SK-N-SH (cell line): Measurements from ENCODE around the gene HECTD4. TPM values are rescaled to one million over a fixed set of nuclear protein-coding genes. Genes with fewer than 3 reads are reported as not detected.

ENCODE experiments used
- CTCF ChIA-PET: fragments of 300-600, 350-600 bp; formaldehyde crosslinking; extraction: SDS; loops from one replicate; lab custom pipeline; 2021; lab: Yijun Ruan, JAX
- POLR2A ChIA-PET: fragments of 350-600 bp; sonication (Branson Sonifier 250); formaldehyde crosslinking; extraction: SDS; loops from one replicate; lab custom pipeline; 2020; ENCODE audit warnings: antibody characterized with exemption, inconsistent platforms; lab: Yijun Ruan, JAX
- DNase-seq: peaks from one replicate; pipeline ENCODE4 v3.0.0; 2012
- H2AFZ ChIP-seq: fragments of 200-600 bp; sonication (generic); 2 replicates; pipeline ENCODE4 v1.8.1; 2016; ENCODE audit warnings: antibody characterized with exemption, mild to moderate bottlenecking, low read depth
- H3F3A ChIP-seq: fragments of 200-600 bp; sonication (generic); replicated peaks from 2 replicates; pipeline ENCODE3; 2016; ENCODE audit warnings: antibody characterized with exemption, mild to moderate bottlenecking; ENCODE audit not compliant: insufficient read depth
- H3K27ac ChIP-seq, 2 experiments: fragments of 200-500 bp in 1 of 2; fragments of 200-600 bp in 1 of 2; sonication (Bioruptor generic) in 1 of 2; sonication (generic), shearing (Covaris generic) in 1 of 2; 2 replicates each; pipeline versions ENCODE4 v1.5.1 to v1.6.1; 2014 to 2016; ENCODE audit warnings: low read depth in 2 of 2, inconsistent platforms in 1 of 2, low read length in 1 of 2, mild to moderate bottlenecking in 1 of 2, mixed read lengths in 1 of 2
- H3K27me3 ChIP-seq: fragments of 200-600 bp; sonication (generic), shearing (Covaris generic); 2 replicates; pipeline ENCODE4 v1.6.1; 2016; ENCODE audit warnings: mixed run types; ENCODE audit not compliant: insufficient read depth
- H3K36me3 ChIP-seq, 2 experiments: fragments of 200-500 bp in 1 of 2; fragments of 200-600 bp in 1 of 2; sonication (Bioruptor generic) in 1 of 2; sonication (generic) in 1 of 2; replicated peaks in 1 of 2; 2 replicates each; pipeline versions ENCODE3 to v1.5.1; 2014 to 2016; ENCODE audit warnings: low read length in 1 of 2, mild to moderate bottlenecking in 1 of 2; ENCODE audit not compliant: insufficient read depth in 2 of 2, control insufficient read depth in 1 of 2
- H3K4me1 ChIP-seq, 2 experiments: fragments of 200-500 bp in 1 of 2; fragments of 200-600 bp in 1 of 2; sonication (Bioruptor generic) in 1 of 2; sonication (generic), shearing (Covaris generic) in 1 of 2; 2 replicates each; pipeline versions ENCODE4 v1.5.1 to v1.6.1; 2014 to 2016; ENCODE audit warnings: low read depth in 1 of 2, low read length in 1 of 2, mixed run types in 1 of 2; ENCODE audit not compliant: insufficient read depth in 2 of 2, control insufficient read depth in 1 of 2
- H3K4me2 ChIP-seq: fragments of 200-600 bp; sonication (generic), shearing (Covaris generic); 2 replicates; pipeline ENCODE4 v1.6.1; 2017; ENCODE audit warnings: mixed run types
- H3K4me3 ChIP-seq, 2 experiments: fragments of 200-500 bp in 1 of 2; fragments of 200-600 bp in 1 of 2; sonication (Bioruptor generic) in 1 of 2; sonication (generic), shearing (Covaris generic) in 1 of 2; 2 replicates each; pipeline versions ENCODE4 v1.5.1 to v1.8.1; 2014 to 2016; ENCODE audit warnings: low read depth in 2 of 2, inconsistent platforms in 1 of 2, low read length in 1 of 2, mild to moderate bottlenecking in 1 of 2, mixed read lengths in 1 of 2, moderate library complexity in 1 of 2
- H3K79me2 ChIP-seq: fragments of 200-600 bp; sonication (generic); 2 replicates; pipeline ENCODE4 v1.8.1; 2017; ENCODE audit warnings: mild to moderate bottlenecking; ENCODE audit not compliant: insufficient read depth
- H3K9ac ChIP-seq: fragments of 200-600 bp; sonication (generic); 2 replicates; pipeline ENCODE4 v1.6.1; 2017; ENCODE audit warnings: mixed run types
- H3K9me2 ChIP-seq: fragments of 200-600 bp; sonication (generic); 2 replicates; pipeline ENCODE4 v1.6.1; 2017; ENCODE audit warnings: mixed run types
- H3K9me3 ChIP-seq: fragments of 200-600 bp; sonication (generic); 2 replicates; pipeline ENCODE4 v1.6.1; 2017; ENCODE audit warnings: mixed run types, mild to moderate bottlenecking, moderate library complexity
- H4K20me1 ChIP-seq: fragments of 200-600 bp; sonication (generic); 2 replicates; pipeline ENCODE4 v1.6.1; 2017; ENCODE audit warnings: mild to moderate bottlenecking, mixed run types; ENCODE audit not compliant: insufficient read depth
- CHD2 ChIP-seq: fragments of 150-350 bp; IDR thresholded peaks from 2 replicates; pipeline ENCODE4 v1.6.1; 2018; ENCODE audit warnings: low read length; ENCODE audit not compliant: partially characterized antibody
- EZH2phosphoT487 ChIP-seq: fragments of 200-600 bp; sonication (generic); IDR thresholded peaks from 2 replicates; pipeline ENCODE4 v1.6.1; 2017; ENCODE audit warnings: low read depth, mixed run types, mild to moderate bottlenecking, antibody characterized with exemption, moderate library complexity, borderline replicate concordance
- GABPA ChIP-seq: IDR thresholded peaks from 2 replicates; pipeline ENCODE4 v1.4.0; 2012; ENCODE audit warnings: low read depth, mild to moderate bottlenecking
- GATA2 ChIP-seq: sonication (generic); formaldehyde crosslinking; IDR thresholded peaks from 2 replicates; pipeline ENCODE4 v1.5.0; 2020; ENCODE audit warnings: mild to moderate bottlenecking, missing genetic modification reagents
- MEF2A ChIP-seq: IDR thresholded peaks from 2 replicates; pipeline ENCODE4 v1.4.0; 2012; ENCODE audit warnings: low read depth, borderline replicate concordance
- NFIC ChIP-seq: IDR thresholded peaks from 2 replicates; pipeline ENCODE4 v1.4.0; 2012; ENCODE audit warnings: borderline replicate concordance
- NRF1 ChIP-seq: IDR thresholded peaks from 2 replicates; pipeline ENCODE4 v1.6.1; 2012; ENCODE audit warnings: low read depth, mild to moderate bottlenecking, low read length
- RAD21 ChIP-seq: IDR thresholded peaks from 2 replicates; pipeline ENCODE4 v1.6.1; 2012; ENCODE audit warnings: mild to moderate bottlenecking, low read length
- RXRA ChIP-seq: IDR thresholded peaks from 2 replicates; pipeline ENCODE4 v1.4.0; 2012; ENCODE audit warnings: low read depth, mild to moderate bottlenecking, borderline replicate concordance
- SIN3A ChIP-seq: IDR thresholded peaks from 2 replicates; pipeline ENCODE4 v1.6.1; 2012; ENCODE audit warnings: low read depth, mild to moderate bottlenecking, low read length, moderate library complexity, borderline replicate concordance
- SMC3 ChIP-seq: IDR thresholded peaks from 2 replicates; pipeline ENCODE4 v1.6.1; 2012; ENCODE audit warnings: low read depth, low read length, improper control_type of control experiment
- TAF1 ChIP-seq: IDR thresholded peaks from 2 replicates; pipeline ENCODE4 v1.6.1; 2012; ENCODE audit warnings: low read depth, mild to moderate bottlenecking, low read length, moderate library complexity, borderline replicate concordance
- TEAD4 ChIP-seq: IDR thresholded peaks from 2 replicates; pipeline ENCODE4 v1.4.0; 2012; ENCODE audit warnings: mild to moderate bottlenecking, borderline replicate concordance; ENCODE audit not compliant: insufficient read depth
- YY1 ChIP-seq: IDR thresholded peaks from 2 replicates; pipeline ENCODE4 v1.4.0; 2012; ENCODE audit warnings: low read depth, mild to moderate bottlenecking
- WGBS: methylation state at CpG from one replicate; pipeline ENCODE4 v1.1.6; 2017; ENCODE audit warnings: low lambda C conversion rate; 5-methylcytosine and 5-hydroxymethylcytosine counted together
- polyA plus RNA-seq, 3 experiments: library from polyadenylated mRNA; depleted of rRNA; stranded (reverse); fragments of >200 nt; gene quantifications; 2 replicates each; pipeline ENCODE4 v1.2.3, GENCODE V29; 2012
- TF ChIP-seq, protein P1 (sequence below): IDR thresholded peaks from 2 replicates; pipeline ENCODE4 v1.4.0; 2012; ENCODE audit warnings: low read depth

Gene HECTD4
- polyA plus RNA-seq, 1 of the 3 experiments (the other 2 are of a cell fraction) = 14.6 TPM

DNA sequence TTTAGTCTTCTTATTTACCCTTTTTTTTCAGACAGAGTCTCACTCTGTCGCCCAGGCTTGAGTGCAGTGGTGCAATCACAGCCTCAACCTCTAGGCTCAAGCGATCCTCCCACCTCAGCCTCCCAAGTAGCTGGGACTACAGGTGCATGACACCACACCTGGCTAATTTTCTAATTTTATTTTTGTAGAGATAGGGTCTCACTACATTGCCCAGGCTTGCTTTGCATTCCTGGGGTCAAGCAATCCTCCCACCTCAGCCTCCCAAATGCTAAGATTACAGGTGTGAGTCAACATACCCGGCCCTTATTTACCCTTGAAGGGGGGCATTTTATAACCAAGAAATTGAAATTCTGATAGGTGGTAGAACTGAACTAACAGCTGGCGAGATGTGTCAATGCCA lies 21.0 kb downstream of the HECTD4 start:
- H2AFZ ChIP-seq = no peak overlapping the region
- H3K27ac ChIP-seq = no peak overlapping the region
- no peak overlapping the region for H3K9ac ChIP-seq
- no peaks in the 10 kb centered on the region for H3K27me3 ChIP-seq
- ChIA-PET POLR2A (no interaction called here), CTCF (interaction anchor here (1.0 to 1.1 kb wide), 2 partner anchors 13 to 26 kb away, joined by 3 to 4 read pairs; no protein-coding TSS in a partner anchor)
- peaks cover 87% of the 10 kb centered on the region for H3K79me2 ChIP-seq
- H3K36me3 ChIP-seq = no peaks in the 10 kb centered on the region
- H3K9me2 ChIP-seq = no peaks in the 10 kb centered on the region
- peaks cover 23% of the 10 kb centered on the region; the same call in 1 of the 2 replicates for H4K20me1 ChIP-seq
- no peak overlapping the region for H3K4me3 ChIP-seq
- TF ChIP-seq NFIC = no peak
- TF ChIP-seq, protein P1, sequence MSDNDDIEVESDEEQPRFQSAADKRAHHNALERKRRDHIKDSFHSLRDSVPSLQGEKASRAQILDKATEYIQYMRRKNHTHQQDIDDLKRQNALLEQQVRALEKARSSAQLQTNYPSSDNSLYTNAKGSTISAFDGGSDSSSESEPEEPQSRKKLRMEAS = no peak
- no peak for TF ChIP-seq TEAD4
- no peak for TF ChIP-seq NRF1
- no peak for TF ChIP-seq SMC3
- TF ChIP-seq YY1 = no peak
- no peak for TF ChIP-seq RAD21
- no peak for TF ChIP-seq MEF2A
- TF ChIP-seq GABPA = no peak
- TF ChIP-seq GATA2 = no peak
- no peak for TF ChIP-seq RXRA
- DNase-seq = no peak
- H3F3A ChIP-seq = no peaks in the 10 kb centered on the region
- H3K4me1 ChIP-seq = no peaks in the 10 kb centered on the region
- H3K4me2 ChIP-seq = no peak overlapping the region
- no peaks in the 10 kb centered on the region for H3K9me3 ChIP-seq
- WGBS = 96% methylated on average over 4 of the region's 4 CpGs

GRCh38 chr12:112359290-112359689 lies 22.9 kb downstream of the HECTD4 start:
- Histone ChIP-seq H3K4me2 (no peak overlapping the region), H2AFZ (no peak overlapping the region), H3K9ac (no peak overlapping the region), H4K20me1 (peaks cover 21% of the 10 kb centered on the region), H3F3A (no peaks in the 10 kb centered on the region), H3K9me2 (no peaks in the 10 kb centered on the region), H3K9me3 (no peaks in the 10 kb centered on the region), H3K4me1 (no peaks in the 10 kb centered on the region), H3K36me3 (no peaks in the 10 kb centered on the region), H3K27me3 (no peaks in the 10 kb centered on the region), H3K4me3 (no peak overlapping the region), H3K79me2 (peaks cover 81% of the 10 kb centered on the region), H3K27ac (no peak overlapping the region)
- no peak for TF ChIP-seq YY1
- no peak for TF ChIP-seq NRF1
- TF ChIP-seq TAF1 = no peak
- no peak for TF ChIP-seq CHD2
- no peak for TF ChIP-seq SIN3A
- TF ChIP-seq GATA2 = no peak
- TF ChIP-seq NFIC = no peak
- TF ChIP-seq GABPA = no peak
- TF ChIP-seq, protein P1 = no peak
- no peak for TF ChIP-seq EZH2phosphoT487
- CTCF ChIA-PET = interaction anchor here (0.7 to 1.3 kb wide), 2 partner anchors 9 to 14 kb away, joined by 3 read pairs; no protein-coding TSS in a partner anchor
- POLR2A ChIA-PET = no interaction called here
- DNase-seq = no peak
- WGBS = 91% methylated on average over 4 of the region's 4 CpGs
